HG03039 (cell line): ENCODE measurements around the gene NSUN7.
"Not testable (repeated sequence)": the region's sequence is repeated elsewhere in the genome, so short reads cannot be mapped to it uniquely, and the experiment has no call there.

ENCODE experiments used
- ATAC-seq: cut with Tn5 transposase; IDR thresholded peaks from one replicate; pipeline ENCODE4 v1.9.1; 2021; ENCODE audit warnings: mild to moderate bottlenecking, moderate library complexity; ENCODE audit not compliant: unreplicated experiment

NSUN7 gene, protein sequence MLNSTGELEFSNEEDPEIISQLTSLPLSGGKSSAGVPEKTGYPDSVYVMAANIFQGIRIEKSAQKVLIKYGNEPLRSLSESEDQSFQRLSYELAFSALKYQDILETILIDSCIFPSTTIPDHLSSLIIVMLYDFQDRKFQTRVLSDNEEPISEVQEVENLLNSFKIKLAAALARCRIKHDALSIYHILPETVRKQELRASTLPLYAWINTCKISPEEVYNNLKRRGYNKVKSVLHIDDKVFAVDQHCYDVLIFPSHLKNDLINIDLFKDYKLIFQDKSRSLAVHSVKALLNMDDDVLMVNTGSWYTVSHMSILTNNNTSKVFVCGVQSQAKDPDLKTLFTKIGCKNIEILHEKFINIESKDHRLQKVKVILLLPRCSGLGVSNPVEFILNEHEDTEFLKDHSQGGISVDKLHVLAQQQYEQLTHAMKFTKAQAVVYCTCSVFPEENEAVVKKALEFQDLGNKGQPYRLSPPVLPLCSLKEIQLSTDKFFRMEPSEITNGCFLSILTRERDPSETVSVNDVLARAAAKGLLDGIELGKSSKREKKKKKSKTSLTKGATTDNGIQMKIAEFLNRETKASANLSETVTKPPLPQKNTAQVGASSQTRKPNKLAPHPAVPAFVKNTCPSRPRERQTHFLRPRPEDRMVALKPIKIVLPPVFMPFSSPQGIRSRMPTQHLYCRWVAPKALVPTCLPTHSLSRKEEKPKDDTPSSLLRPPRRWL

GRCh38 chr4:40749717-40750460, at the start of gene NSUN7:
Gene NSUN7, plus strand, starts transcription at chr4:40749955. Its CDS starts 739 bp downstream, at chr4:40750694.
- ATAC-seq = no peak

- ATAC-seq = no peak
These were observed 47.5 kb upstream of the NSUN7 start for GRCh38 chr4:40702137-40702799.

- no peak for ATAC-seq
These were observed 47.0 kb upstream of the NSUN7 start for GRCh38 chr4:40702800-40703151.

DNA sequence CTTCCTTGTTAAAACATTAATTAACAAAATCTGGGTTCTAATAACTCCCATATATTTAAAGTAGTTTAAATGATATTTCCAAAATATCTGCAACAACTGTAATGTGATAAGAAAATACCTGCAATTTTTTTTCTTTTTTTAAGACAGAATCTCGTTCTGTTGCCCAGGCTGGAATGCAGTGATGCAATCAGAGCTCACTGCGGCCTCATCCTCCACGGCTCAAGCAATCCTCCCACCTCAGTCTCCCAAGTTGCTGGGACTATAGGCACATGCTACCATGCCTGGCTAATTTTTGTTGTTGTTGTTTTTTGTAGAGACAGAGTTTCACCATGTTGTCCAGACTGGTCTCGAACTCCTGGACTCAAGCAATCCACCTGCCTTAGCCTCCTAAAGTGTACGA, 45.7 kb upstream of the NSUN7 start:
- no peak for ATAC-seq

- no peak for ATAC-seq
These were observed 39.1 kb upstream of the NSUN7 start for GRCh38 chr4:40710484-40711254.

DNA sequence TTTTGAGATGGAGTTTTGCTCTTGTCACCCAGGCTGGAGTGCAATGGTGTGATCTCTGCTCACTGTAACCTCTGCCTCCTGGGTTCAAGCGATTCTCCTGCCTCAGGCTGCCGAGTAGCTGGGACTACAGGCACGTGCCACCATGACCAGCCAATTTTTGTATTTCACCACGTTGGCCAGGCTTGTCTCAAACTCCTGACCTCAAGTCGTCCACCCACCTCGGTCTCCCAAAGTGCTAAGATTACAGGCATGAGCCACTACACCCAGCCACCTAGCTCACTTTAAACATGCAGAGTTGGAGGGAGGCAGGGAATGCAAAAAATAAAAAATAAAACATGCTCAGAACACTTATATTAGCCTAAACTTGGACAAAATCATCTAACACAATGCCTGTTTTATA, 36.8 kb upstream of the NSUN7 start:
- not testable (repeated sequence) for ATAC-seq

GRCh38 chr4:40713798-40714197, 36.0 kb upstream of the NSUN7 start:
- ATAC-seq = no peak

DNA sequence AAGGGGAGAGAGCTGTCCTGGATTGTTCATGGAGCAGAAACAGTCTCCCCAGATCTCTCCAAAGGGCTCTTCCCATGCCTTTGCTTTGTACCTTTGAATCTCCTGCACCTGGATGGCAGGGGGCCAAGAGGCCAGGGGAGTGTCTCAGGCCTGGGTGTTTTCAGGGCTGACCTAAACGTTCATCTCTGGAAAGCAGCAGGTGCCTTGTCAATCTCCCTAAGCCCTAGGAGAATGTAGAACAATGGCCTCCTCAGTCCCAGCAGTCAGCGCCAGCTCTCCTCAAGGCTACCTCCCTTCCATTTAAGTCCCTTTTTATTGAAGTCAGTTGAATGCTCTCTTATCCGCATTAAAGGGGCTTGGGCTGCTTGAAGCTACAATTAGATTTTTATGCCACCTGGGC, 31.2 kb upstream of the NSUN7 start:
- ATAC-seq = no peak

- ATAC-seq = peak; percentile 65
These were observed 30.6 kb upstream of the NSUN7 start for GRCh38 chr4:40719008-40719623.

DNA sequence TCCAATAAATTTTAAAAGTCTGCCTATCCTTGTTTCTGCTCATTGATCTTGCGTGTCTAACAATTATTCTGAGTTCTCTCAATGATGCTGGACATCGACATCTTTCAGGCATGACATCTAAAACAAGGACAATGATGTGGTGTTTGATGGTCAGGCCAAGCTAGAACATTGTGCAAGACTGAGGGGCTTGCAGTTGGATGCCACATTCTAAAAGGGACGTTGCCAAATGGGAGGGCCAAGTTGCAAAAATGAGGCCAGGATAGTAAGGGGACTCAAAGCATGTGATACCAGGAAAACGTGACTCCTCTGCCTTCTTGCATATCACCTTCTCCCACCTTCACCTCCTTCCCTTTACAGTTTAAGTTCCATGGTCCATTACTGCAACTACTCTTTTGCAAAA, 29.4 kb upstream of the NSUN7 start:
- ATAC-seq = no peak

DNA sequence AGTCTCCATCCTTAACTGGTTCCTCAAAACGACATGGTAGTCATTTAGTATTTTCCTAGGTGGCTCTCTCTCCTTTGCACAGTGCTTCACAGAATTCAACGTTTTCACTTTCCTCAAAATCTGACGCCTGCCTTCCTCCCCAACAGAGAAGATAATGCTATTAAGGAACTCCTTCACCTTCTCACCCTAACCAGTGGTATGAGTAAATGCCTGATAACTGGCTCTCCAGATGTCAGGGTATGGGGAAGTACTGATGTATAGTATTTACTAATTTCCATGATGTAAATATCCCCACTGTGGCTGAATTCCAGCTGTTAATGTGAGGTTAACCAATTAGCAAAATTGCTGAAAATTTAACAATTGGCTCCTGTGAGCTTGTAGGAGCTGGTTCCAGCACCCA, 28.8 kb upstream of the NSUN7 start:
- ATAC-seq = no peak

DNA sequence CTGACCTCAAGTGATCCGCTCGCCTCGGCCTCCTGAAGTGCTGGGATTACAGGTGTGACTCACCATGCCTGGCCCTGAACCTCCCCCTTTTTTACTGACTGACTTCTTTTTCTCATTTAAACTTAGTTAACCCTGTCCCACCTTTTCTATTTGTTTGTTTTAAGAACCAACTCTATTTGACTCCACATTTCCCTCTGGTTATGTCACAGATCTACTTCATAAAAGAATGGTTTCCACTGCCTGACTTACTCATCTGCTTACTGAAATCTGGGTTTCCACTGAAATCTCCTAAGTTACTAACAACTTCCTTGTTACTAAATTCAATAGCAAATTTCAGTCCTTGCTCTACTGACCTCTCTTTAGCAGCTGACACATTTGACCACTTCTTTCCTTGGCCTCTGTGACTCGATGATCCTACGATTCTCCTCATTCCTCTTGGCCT, 28.0 kb upstream of the NSUN7 start:
- ATAC-seq = no peak

- ATAC-seq = no peak
These were observed 27.1 kb upstream of the NSUN7 start for GRCh38 chr4:40722576-40723161.

GRCh38 chr4:40723728-40724127, 26.0 kb upstream of the NSUN7 start:
- ATAC-seq = no peak

GRCh38 chr4:40728333-40728732, 21.4 kb upstream of the NSUN7 start:
- no peak for ATAC-seq

DNA sequence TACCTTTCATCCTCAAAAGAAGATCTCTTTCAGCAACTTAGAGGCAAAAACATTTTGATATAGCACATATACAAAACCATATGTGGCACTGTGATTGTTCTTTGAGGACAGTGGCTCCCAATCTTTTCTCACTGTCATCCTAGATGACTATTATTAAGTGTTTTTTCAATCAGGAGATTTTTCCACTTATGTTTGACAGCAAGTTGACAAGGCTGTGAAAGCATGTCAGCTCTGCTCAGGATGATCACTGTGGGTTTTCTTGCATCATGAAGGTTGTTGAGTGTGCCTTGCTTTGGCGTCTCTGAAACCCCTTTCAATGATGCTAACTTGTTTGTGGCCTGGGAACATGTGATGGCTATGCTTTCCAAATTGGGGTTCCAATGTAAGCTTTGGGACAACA, 20.2 kb upstream of the NSUN7 start:
- ATAC-seq = no peak

GRCh38 chr4:40730091-40730679, 19.6 kb upstream of the NSUN7 start:
- ATAC-seq = no peak

DNA sequence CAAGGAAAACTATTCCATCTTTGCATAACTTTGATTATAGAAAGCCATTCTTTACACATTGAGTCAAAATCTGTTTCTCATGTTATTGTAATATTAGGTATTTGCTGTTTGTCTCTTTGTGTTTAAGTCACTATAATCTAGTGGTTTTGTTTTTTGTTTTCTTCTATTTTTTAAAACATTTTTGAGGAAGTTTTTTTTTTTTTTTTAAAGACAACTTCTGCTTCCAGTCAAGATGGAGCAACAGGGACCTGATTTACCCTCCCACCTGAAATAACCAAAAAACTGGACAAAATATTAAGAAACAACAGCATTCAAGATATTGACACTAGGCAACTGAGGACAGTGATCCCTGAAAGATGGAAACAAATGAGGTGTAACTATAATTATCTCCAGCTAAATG, 18.4 kb upstream of the NSUN7 start:
- ATAC-seq = no peak

- ATAC-seq = no peak
These were observed 17.9 kb upstream of the NSUN7 start for GRCh38 chr4:40731792-40732245.
